Left ventricle myocardium superior (tissue), 1 donor: Measurements from ENCODE around the gene PLPP2. TPM values are rescaled to one million over a fixed set of nuclear protein-coding genes. Genes with fewer than 3 reads are reported as not detected.
"Not testable (repeated sequence)": the region's sequence is repeated elsewhere in the genome, so short reads cannot be mapped to it uniquely, and the experiment has no call there.

Source experiments
- ATAC-seq: fragments of 200-7000 bp; cut with Tn5 transposase; one replicate; pipeline ENCODE4 v1.9.1; 2020; ENCODE audit warnings: mild to moderate bottlenecking, moderate library complexity
- DNase-seq: peaks from one replicate; pipeline ENCODE4 v3.0.0-alpha.2; 2020
- intact Hi-C: fragments of 100-400 bp; cut with micrococcal nuclease; formaldehyde crosslinking; loops from one replicate; pipeline ENCODE4 v1.11.0; 2022
- total RNA-seq: library from RNA; stranded (reverse); fragmentation: NEBNext Ultra II Directional; extraction: Animal tissue kit (Norgen Biotek cat#: 25700); gene quantifications from one replicate; pipeline ENCODE4 v1.2.1, GENCODE V29; 2021
- donor health status: DM: no; HTN: yes; CAD: no; lungs with severe emphysema.

Gene PLPP2
- total RNA-seq, 1 donor from 2014 or later: 0.27 TPM

GRCh38 chr19:277581-278165 lies 13.5 kb downstream of the PLPP2 start:
- no peak for ATAC-seq
- intact Hi-C loops: no loop called here
- no peak for DNase-seq

GRCh38 chr19:277131-277530 lies 14.1 kb downstream of the PLPP2 start:
- intact Hi-C loops: no loop called here
- no peak for ATAC-seq
- DNase-seq: no peak

GRCh38 chr19:275958-276646 lies 15.1 kb downstream of the PLPP2 start:
- ATAC-seq (no peak), DNase-seq (no peak)
- intact Hi-C loops: no loop called here

DNA sequence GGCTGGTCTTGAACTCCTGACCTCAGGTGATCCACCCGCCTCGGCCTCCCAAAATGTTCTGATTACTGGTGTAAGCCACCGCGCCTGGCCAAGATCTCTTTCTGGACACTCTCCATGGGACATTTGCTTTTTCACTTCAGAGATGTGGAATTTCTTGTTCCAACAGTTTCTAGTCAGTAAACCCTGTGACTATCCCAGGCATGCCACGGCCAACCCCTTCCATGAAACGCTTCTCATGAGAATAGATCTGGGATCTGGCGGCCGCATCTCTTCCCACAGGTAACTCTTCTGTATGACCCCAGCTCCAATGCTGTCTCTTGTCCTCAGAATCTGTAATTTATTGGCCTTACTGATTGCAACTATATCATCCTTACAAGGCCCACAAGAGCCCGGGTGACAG lies 16.2 kb downstream of the PLPP2 start:
- ATAC-seq (no peak), DNase-seq (no peak)
- intact Hi-C loops: no loop called here

DNA sequence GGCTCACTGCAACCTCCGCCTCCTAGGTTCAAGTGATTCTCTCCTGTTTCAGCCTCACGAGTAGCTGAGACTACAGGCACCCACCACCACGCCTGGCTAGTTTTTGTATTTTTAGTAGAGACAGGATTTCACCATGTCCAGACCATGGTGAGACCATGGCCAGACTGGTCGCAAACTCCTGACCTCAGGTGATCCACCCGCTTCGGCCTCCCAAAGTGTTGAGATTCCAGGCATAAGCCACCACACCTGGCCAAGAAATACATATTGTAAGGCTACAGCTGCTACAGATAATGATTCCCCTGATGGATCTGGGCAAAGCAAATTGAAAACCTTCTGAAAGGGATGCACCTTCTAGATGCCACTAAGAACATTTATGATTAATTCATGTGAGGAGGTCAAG lies 17.8 kb downstream of the PLPP2 start:
- intact Hi-C loops: no loop called here
- ATAC-seq: no peak
- DNase-seq: no peak

DNA sequence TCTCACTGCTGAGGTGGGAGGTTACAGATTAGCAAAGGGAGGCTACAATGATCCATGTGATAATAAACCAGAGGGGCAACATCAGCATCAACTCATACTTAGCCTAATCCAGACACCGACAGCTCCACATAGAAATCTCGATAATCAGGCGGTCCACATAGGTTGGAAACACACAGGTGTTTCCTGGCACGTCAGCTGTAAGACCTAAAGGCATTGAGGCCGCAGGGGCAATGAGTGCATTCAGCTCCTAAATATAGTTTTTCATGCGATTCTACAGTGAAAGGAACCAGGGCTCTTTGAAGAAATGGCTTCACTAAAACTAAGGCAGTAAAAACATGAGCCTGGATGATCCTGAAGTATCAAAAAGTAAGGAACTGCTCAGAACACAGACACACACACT lies 19.3 kb downstream of the PLPP2 start:
- ATAC-seq: no peak
- intact Hi-C loops: no loop called here
- DNase-seq: no peak

DNA sequence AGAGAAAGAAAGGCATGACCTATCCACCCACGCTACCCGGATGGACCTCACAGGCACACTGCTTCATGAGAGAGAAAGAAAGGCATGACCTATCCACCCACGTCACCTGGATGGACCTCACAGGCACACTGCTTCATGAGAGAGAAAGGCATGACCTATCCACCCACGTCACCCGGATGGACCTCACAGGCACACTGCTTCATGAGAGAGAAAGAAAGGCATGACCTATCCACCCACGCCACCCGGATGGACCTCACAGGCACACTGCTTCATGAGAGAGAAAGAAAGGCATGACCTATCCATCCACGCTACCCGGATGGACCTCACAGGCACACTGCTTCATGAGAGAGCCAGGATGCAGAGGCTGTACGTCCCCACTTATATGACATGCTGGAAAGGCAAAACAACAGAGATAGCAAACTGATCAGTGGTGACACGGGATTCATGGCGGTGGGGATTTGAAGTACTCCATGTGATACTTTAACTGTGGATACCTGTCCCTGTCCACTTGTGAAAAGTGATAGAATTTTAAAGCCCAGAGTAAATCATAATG lies 20.4 kb downstream of the PLPP2 start:
- ATAC-seq, intact Hi-C loops, DNase-seq: not testable (repeated sequence)

- intact Hi-C loops: no loop called here
- ATAC-seq (no peak), DNase-seq (no peak)
Measured at GRCh38 chr19:269241-269640, 22.0 kb downstream of the PLPP2 start.

DNA sequence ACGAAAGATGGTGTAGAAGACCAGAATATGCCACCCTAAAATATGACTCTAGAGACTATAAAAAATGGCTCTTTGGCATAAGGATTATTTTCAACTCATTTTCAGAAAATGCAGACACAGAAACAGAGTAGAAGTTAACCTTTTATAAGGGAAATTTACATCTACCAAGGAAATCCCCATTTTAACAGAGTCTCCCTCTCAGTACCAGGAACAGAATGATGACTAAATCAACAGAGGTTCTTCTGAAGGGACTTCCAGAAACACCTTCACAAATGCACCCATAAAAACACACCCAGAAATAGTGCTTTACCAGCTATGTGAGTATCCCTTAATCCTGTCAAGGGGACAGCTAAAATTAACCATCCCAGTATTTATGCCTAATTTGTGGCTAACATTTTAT lies 29.1 kb downstream of the PLPP2 start:
- ATAC-seq (no peak), DNase-seq (no peak)
- intact Hi-C loops: no loop called here

DNA sequence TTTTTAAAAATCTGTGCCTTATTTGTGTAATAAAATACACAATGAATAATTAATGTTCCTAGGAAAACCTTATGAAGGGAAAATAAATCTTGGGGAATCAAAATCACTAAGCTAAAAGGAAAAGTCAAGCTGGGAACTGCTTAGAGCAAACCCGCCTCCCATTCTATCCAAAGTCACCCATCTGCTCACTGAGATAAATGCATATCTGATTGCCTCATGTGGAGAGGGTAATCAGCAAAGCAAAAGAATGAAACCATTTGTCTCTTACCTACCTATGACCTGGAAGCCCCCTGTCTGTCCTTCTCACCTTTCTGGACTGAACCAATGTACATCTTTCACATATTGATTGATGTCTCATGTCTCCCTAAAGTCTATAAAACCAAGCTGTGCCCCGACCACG lies 34.4 kb downstream of the PLPP2 start:
- DNase-seq, intact Hi-C loops, ATAC-seq: not testable (repeated sequence)

DNA sequence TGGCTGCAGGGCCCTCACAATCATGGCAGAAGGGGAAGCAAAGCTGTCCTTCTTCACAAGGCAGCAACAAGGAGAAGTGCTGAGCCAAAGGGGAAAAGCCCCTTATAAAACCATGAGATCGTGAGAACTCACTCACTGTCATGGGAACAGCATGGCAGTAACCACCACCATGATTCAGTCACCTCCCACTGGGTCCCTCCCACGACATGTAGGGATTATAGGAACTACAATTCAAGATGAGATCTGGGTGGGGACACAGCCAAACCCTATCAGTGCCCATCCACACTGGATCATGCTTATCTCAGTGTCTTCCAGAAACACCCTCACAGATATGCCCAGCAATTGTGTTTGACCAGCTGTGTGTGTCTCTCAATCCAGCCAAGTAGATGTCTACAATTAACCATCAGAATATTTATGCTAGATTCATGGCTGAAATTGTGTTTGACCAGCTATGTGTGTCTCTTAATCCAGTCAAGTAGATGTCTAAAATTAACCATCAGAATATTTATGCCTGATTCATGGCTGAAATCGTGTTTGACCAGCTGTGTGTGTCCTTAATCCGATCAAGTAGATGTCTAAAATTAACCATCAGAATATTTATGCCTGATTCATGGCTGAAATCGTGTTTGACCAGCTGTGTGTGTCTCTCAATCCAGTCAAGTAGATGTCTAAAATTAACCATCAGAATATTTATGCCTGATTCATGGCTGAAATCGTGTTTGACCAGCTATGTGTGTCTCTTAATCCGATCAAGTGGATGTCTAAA lies 38.6 kb downstream of the PLPP2 start:
- intact Hi-C loops, DNase-seq, ATAC-seq: not testable (repeated sequence)

DNA sequence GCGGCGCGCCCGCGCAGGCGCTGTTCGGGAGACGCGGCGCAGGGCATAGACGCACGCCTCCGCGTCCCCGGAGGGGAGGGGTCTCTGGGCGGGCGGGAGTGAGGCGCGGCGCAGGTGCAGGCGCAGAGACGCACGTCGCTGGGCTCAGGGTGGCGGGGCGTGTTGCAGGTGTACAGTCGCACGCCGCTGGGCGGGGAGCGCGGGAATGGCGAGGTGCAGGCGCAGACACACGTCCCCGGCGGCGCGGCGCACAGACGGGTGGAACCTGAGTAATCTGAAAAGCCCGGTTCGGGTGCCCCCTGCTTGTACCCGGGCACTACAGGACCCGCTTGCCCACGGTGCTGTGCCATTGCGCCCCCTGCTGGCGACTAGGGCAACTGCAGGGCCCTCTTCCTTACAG lies 44.7 kb downstream of the PLPP2 start:
- no peak for ATAC-seq
- intact Hi-C loops: no loop called here
- DNase-seq: no peak

GRCh38 chr19:245900-246299 lies 45.3 kb downstream of the PLPP2 start:
- intact Hi-C loops, DNase-seq, ATAC-seq: not testable (repeated sequence)

GRCh38 chr19:245457-245856 lies 45.7 kb downstream of the PLPP2 start:
- ATAC-seq (no peak), DNase-seq (no peak)
- intact Hi-C loops: no loop called here

Other genes starting within 250 kb of the PLPP2 start
- gene OR4F17, start 184.3 kb downstream of the PLPP2 start, total RNA-seq: not detected
- 20.0 TPM for gene MIER2, start 53.4 kb upstream of the PLPP2 start, total RNA-seq
- gene C2CD4C, start 117.7 kb upstream of the PLPP2 start, total RNA-seq: 1.3 TPM
- gene SHC2, start 169.6 kb upstream of the PLPP2 start, total RNA-seq: 11.0 TPM
- 0.37 TPM for gene MADCAM1, start 205.1 kb upstream of the PLPP2 start, total RNA-seq
- gene TPGS1, start 216.1 kb upstream of the PLPP2 start, total RNA-seq: 10.5 TPM
- gene CDC34, start 240.4 kb upstream of the PLPP2 start, total RNA-seq: 110 TPM